BE2C (cell line): ENCODE results near the gene MIF4GD.
"Not testable (repeated sequence)": the region's sequence is repeated elsewhere in the genome, so short reads cannot be mapped to it uniquely, and the experiment has no call there.

Experiments used
- DNase-seq: peaks from one replicate; pipeline ENCODE4 v3.0.0-alpha.2; 2020
- H3K27me3 ChIP-seq: fragments of 250-450 bp; sonication (Bioruptor Pico); 2 replicates; pipeline ENCODE4 v1.5.1; 2020; ENCODE audit warnings: mild to moderate bottlenecking
- H3K36me3 ChIP-seq: fragments of 250-450 bp; sonication (Bioruptor Pico); 2 replicates; pipeline ENCODE4 v1.5.1; 2020; ENCODE audit warnings: mild to moderate bottlenecking
- H3K4me1 ChIP-seq: fragments of 250-450 bp; sonication (Bioruptor Pico); 2 replicates; pipeline ENCODE4 v1.5.1; 2020
- H3K4me3 ChIP-seq: 2 replicates; pipeline ENCODE4 v1.5.1; 2011; ENCODE audit warnings: low read depth, low read length
- H3K9me3 ChIP-seq: fragments of 250-450 bp; sonication (Bioruptor Pico); 2 replicates; pipeline ENCODE4 v1.5.1; 2020
- TF ChIP-seq, protein P1 (sequence below): IDR thresholded peaks from 2 replicates; pipeline ENCODE4 v1.5.1; 2012; ENCODE audit warnings: mild to moderate bottlenecking, low read depth, low read length

The MIF4GD gene

DNA sequence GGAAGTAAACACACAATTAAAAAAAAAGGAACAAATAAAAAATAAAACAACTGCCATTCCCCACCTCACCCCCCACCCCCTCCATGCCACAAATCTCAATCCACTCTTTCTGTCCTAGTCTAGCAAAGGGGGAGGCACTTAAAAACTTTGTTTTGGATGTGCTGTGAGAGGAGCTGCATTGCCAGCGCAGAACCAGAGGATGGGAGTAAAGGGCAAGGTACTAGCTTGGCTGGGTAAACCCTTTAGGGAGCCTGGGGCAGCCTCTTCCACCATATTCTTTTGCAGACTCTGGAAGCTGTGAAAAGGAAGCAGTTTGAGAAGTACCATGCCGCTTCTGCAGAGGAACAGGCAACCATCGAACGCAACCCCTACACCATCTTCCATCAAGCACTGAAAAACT is 8.0 kb downstream of the MIF4GD start:
- TF ChIP-seq, protein P1, sequence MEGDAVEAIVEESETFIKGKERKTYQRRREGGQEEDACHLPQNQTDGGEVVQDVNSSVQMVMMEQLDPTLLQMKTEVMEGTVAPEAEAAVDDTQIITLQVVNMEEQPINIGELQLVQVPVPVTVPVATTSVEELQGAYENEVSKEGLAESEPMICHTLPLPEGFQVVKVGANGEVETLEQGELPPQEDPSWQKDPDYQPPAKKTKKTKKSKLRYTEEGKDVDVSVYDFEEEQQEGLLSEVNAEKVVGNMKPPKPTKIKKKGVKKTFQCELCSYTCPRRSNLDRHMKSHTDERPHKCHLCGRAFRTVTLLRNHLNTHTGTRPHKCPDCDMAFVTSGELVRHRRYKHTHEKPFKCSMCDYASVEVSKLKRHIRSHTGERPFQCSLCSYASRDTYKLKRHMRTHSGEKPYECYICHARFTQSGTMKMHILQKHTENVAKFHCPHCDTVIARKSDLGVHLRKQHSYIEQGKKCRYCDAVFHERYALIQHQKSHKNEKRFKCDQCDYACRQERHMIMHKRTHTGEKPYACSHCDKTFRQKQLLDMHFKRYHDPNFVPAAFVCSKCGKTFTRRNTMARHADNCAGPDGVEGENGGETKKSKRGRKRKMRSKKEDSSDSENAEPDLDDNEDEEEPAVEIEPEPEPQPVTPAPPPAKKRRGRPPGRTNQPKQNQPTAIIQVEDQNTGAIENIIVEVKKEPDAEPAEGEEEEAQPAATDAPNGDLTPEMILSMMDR: no peak
- Histone ChIP-seq H3K27me3 (no peaks in the 10 kb centered on the region), H3K36me3 (peaks cover 40% of the 10 kb centered on the region), H3K9me3 (no peaks in the 10 kb centered on the region), H3K4me3 (peak overlapping the region; percentile 100), H3K4me1 (peaks cover 3% of the 10 kb centered on the region; the same call in 1 of the 2 replicates)
- DNase-seq: no peak

DNA sequence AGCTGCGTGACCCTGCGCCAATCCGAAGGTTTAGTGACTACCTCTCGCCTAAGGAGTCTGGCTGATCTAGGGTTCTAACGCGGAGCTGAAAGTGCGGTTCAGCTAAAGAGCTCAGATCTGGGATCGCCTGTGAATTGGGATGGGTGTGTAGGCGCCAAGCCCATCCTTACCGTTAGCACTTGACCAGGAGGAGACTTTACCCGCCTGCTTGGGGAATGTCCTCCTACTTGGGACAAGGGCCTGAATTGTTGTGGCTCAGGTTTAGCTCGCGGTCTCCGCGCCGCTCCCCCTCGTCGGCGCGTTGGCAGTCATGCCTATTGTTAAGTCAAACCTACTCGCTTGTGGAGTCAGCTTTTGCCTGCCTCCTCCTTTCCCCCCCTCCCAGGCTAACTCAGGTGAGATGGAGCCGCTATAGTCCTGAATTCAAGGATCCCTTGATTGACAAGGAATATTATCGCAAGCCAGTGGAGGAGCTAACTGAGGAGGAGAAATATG is 8.9 kb downstream of the MIF4GD start:
- H3K9me3 ChIP-seq: no peaks in the 10 kb centered on the region
- DNase-seq: no peak
- TF ChIP-seq, protein P1: no peak
- H3K4me1 ChIP-seq: peaks cover 3% of the 10 kb centered on the region; the same call in 1 of the 2 replicates
- H3K4me3 ChIP-seq: peak overlapping the region; percentile 100
- no peaks in the 10 kb centered on the region for H3K27me3 ChIP-seq
- H3K36me3 ChIP-seq: peaks cover 35% of the 10 kb centered on the region

DNA sequence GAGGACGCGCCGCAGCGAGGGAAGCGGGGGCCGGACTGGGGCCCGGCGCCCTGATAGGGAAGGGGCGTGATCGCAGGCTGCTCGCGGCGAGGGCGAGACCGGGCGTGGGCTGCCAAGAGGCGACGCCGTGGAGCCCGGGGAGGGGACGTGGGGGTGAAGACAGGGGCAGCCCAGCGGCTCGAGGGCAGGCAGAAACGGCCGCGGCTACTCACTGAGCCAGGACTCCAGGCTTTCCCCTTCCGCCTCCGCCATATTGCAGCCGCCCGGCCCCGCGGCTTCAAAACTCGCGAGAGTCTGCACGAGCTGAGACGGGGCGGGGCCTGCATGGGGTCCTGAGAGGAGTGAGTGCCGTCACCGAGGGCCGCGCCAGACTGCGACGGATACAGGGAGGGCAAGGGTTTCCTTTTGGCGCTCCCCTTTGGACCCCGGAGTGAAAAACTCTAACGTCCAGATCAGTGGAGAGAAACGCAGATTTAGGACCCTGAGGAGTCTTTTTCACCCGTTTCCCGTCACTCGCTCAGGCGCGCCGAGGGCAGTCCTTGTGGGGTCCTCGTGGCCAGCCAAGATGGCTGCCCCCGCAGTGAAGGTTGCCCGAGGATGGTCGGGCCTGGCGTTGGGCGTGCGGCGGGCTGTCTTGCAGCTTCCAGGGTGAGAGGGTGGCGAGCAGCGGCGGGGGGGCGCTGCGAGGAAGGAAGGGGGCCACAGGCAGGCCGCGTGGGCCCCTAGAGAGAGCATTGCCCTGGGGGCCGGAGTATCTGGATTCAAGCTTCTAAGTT is 9.5 kb downstream of the MIF4GD start, which contains the start of the genes GGA3 and MRPS7:
Gene GGA3 (minus strand): TSS at position 271 of the 776 bp plus-strand sequence. CDS start 19 bp downstream, at position 252.
Gene MRPS7 (plus strand): TSS at position 544 of the 776 bp plus-strand sequence. CDS start 22 bp downstream, at position 566.
- peak within 1 kb of the TSS; percentile 100 for H3K4me3 ChIP-seq
- H3K36me3 ChIP-seq: peaks cover 31% of the 10 kb centered on the region
- DNase-seq: peak; percentile 97
- TF ChIP-seq, protein P1: no peak
- H3K4me1 ChIP-seq: peaks cover 3% of the 10 kb centered on the region; the same call in 1 of the 2 replicates
- no peaks in the 10 kb centered on the region for H3K9me3 ChIP-seq
- H3K27me3 ChIP-seq: no peaks in the 10 kb centered on the region

DNA sequence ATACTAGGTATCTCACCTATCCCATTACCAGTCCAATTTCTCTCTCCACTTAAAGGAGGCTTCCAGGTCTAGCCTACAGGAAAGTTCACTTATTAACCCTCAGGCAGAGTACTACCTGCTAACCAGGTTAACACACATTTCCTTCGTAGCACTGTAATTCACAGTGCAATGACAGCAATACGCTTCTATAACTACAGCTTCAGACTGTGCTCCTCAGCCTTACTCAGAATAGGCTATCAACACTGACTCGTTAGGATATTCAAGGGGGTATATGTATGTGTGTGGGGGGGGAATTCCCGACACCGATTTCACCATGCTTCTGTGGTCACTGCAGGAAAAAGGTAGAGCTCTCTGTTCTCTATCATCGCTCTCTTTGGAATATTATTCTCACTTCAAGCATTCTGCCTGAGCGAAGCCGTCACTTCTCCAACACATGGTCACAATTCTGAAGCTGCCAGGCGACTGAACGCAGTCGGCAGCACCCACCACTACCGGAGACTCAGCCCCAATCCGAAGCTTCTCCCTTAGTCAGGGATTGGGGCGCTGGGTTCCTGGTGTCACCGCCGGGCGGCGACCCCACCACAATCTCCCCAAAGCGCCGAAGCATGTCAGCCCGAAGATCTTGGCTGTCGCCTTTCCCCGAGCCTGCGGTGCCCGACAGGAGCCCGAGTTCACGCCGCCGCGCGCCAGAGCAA is 10.2 kb downstream of the MIF4GD start:
- no peak for DNase-seq

DNA sequence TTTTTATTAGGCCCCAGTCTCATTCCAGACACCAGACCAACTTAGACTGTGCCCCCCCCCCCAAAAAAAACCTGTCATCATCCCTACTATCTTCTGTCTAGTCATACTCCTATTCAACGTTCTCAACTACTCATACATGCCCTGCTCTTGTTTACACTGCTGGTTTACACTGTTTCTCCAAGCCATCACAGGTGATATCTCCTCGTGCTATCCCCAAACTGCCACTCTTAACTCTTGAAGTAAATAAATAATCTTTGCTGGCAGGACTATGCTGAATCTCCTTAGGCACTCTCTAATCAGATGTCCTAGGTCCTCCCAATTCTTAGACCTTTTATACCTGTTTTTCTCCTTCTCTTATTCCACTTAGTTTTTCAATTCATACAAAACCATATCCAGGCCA is 13.8 kb downstream of the MIF4GD start:
- DNase-seq, H3K4me1 ChIP-seq, H3K4me3 ChIP-seq, H3K27me3 ChIP-seq, H3K9me3 ChIP-seq, H3K36me3 ChIP-seq: not testable (repeated sequence)

More for the DNA sequence above, 10.2 kb downstream of the MIF4GD start:
- TF ChIP-seq, protein P1: no peak
- peaks cover 24% of the 10 kb centered on the region for H3K36me3 ChIP-seq
- H3K4me1 ChIP-seq: peaks cover 3% of the 10 kb centered on the region; the same call in 1 of the 2 replicates
- no peaks in the 10 kb centered on the region for H3K9me3 ChIP-seq
- peak overlapping the region; percentile 100 for H3K4me3 ChIP-seq
- H3K27me3 ChIP-seq: no peaks in the 10 kb centered on the region

DNA sequence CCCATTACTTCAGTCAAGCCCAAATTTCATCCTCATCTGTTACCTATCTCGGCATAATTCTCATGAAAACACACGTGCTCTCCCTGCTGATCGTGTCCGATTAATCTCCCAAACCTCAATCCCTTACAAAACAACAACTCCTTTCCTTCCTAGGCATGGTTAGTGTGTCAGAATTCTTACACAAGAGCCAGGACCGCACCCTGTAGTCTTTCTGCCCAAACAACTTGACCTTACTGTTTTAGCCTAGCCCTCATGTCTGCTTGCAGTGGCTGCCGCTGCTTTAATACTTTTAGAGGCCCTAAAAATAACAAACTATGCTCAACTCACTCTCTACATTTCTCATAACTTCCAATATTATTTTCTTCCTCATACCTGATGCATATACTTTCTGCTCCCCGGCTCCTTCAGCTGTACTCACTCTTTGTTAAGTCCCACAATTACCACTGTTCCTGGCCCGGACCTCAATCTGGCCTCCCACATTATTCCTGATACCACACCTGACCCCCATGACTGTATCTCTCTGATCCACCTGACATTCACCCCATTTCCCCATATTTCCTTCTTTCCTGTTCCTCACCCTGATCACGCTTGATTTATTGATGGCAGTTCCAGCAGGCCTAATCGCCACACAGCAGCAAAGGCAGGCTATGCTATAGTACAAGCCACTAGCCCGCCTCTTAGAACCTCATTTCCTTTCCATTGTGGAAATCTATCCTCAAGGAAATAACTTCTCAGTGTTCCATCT is 14.9 kb downstream of the MIF4GD start:
- H3K4me3 ChIP-seq, H3K36me3 ChIP-seq, H3K27me3 ChIP-seq, H3K9me3 ChIP-seq, H3K4me1 ChIP-seq, DNase-seq: not testable (repeated sequence)
